IMR-90 (cell line): Measurements from ENCODE around the gene PTPRN2. TPM values are rescaled to one million over a fixed set of nuclear protein-coding genes. Genes with fewer than 3 reads are reported as not detected.

Experiments used
- ATAC-seq: fragments of 200-7000 bp; cut with Tn5 transposase; 2 replicates; pipeline ENCODE4 v1.9.1; 2020; ENCODE audit warnings: low read depth, mild to moderate bottlenecking, moderate library complexity
- BruUV-seq: library from RNA; stranded (reverse); fragments of 400-500 nt; replicated peaks from 2 replicates; lab custom pipeline; 2021; lab: Mats Ljungman, UMichigan
- CTCF ChIA-PET: fragments of 300-600 bp; formaldehyde crosslinking; extraction: SDS; loops from one replicate; lab custom pipeline; 2021; ENCODE audit warnings: antibody characterized with exemption; lab: Yijun Ruan, JAX
- POLR2A ChIA-PET: fragments of 300-600 bp; sonication (Branson Sonifier 250); formaldehyde crosslinking; loops from one replicate; lab custom pipeline; 2022; ENCODE audit warnings: antibody characterized with exemption; ENCODE audit not compliant: unreplicated experiment; lab: Charles Lee
- DNase-seq: peaks from one replicate; pipeline ENCODE4 v3.0.0; 2013
- H2AFZ ChIP-seq: replicated peaks from 2 replicates; pipeline ENCODE3; 2013; ENCODE audit warnings: low read length, mild to moderate bottlenecking; ENCODE audit not compliant: poor library complexity
- H2AK5ac ChIP-seq: 2 replicates; pipeline ENCODE4 v1.6.1; 2013; ENCODE audit warnings: low read depth, low read length, inconsistent platforms
- H2AK9ac ChIP-seq: replicated peaks from 2 replicates; pipeline ENCODE3; 2013; ENCODE audit warnings: mild to moderate bottlenecking, low read depth, low read length, moderate library complexity; ENCODE audit not compliant: poor library complexity
- H2BK120ac ChIP-seq: 2 replicates; pipeline ENCODE4 v1.6.1; 2013; ENCODE audit warnings: low read depth, low read length, inconsistent platforms
- H2BK15ac ChIP-seq: 3 replicates; pipeline ENCODE4 v1.6.1; 2013; ENCODE audit warnings: low read depth, low read length, inconsistent platforms
- H2BK20ac ChIP-seq: 2 replicates; pipeline ENCODE4 v1.6.1; 2013; ENCODE audit warnings: low read depth, mild to moderate bottlenecking, inconsistent platforms, low read length, moderate library complexity
- H2BK5ac ChIP-seq: 2 replicates; pipeline ENCODE4 v1.6.1; 2013; ENCODE audit warnings: mild to moderate bottlenecking, low read depth, low read length, inconsistent platforms; ENCODE audit not compliant: poor library complexity, severe bottlenecking
- H3K14ac ChIP-seq: replicated peaks from 2 replicates; pipeline ENCODE4 v1.6.1; 2013; ENCODE audit warnings: low read depth, low read length, inconsistent platforms
- H3K18ac ChIP-seq: 2 replicates; pipeline ENCODE4 v1.6.1; 2013; ENCODE audit warnings: low read depth, low read length, control low read depth
- H3K23ac ChIP-seq: 2 replicates; pipeline ENCODE4 v1.6.1; 2013; ENCODE audit warnings: low read depth, low read length, inconsistent platforms
- H3K27ac ChIP-seq: 2 replicates; pipeline ENCODE4 v1.5.1; 2013; ENCODE audit warnings: mild to moderate bottlenecking, control low read depth, low read length; ENCODE audit not compliant: insufficient read depth
- H3K27me3 ChIP-seq: 2 replicates; pipeline ENCODE4 v1.6.1; 2013; ENCODE audit warnings: low read length; ENCODE audit not compliant: control insufficient read depth, insufficient read depth
- H3K36me3 ChIP-seq: 2 replicates; pipeline ENCODE4 v1.6.1; 2013; ENCODE audit warnings: low read length, mixed read lengths; ENCODE audit not compliant: control insufficient read depth, insufficient read depth
- H3K4ac ChIP-seq: 2 replicates; pipeline ENCODE4 v1.6.1; 2013; ENCODE audit warnings: low read depth, low read length, inconsistent platforms
- H3K4me1 ChIP-seq: 2 replicates; pipeline ENCODE4 v1.6.1; 2013; ENCODE audit warnings: low read length, mixed read lengths; ENCODE audit not compliant: control insufficient read depth, insufficient read depth
- H3K4me2 ChIP-seq: 2 replicates; pipeline ENCODE4 v1.6.1; 2013; ENCODE audit warnings: low read depth, mild to moderate bottlenecking, control low read depth, low read length, moderate library complexity
- H3K4me3 ChIP-seq: 2 replicates; pipeline ENCODE4 v1.5.1; 2013; ENCODE audit warnings: low read depth, mild to moderate bottlenecking, control low read depth, low read length, moderate library complexity; ENCODE audit not compliant: insufficient read depth
- H3K56ac ChIP-seq: 2 replicates; pipeline ENCODE4 v1.6.1; 2013; ENCODE audit warnings: low read length, inconsistent platforms; ENCODE audit not compliant: insufficient read depth; ENCODE audit errors: extremely low read depth
- H3K79me1 ChIP-seq, 2 experiments: 2 replicates each; pipeline ENCODE4 v1.6.1; 2013; ENCODE audit warnings: low read length in 2 of 2, inconsistent platforms in 1 of 2, low read depth in 1 of 2
- H3K9ac ChIP-seq: 2 replicates; pipeline ENCODE4 v1.6.1; 2013; ENCODE audit warnings: low read depth, low read length, control low read depth
- H3K9me1 ChIP-seq: 2 replicates; pipeline ENCODE4 v1.6.1; 2013; ENCODE audit warnings: low read length, inconsistent platforms; ENCODE audit not compliant: insufficient read depth
- H3K9me3 ChIP-seq: 2 replicates; pipeline ENCODE4 v1.6.1; 2013; ENCODE audit warnings: low read length; ENCODE audit not compliant: control insufficient read depth, insufficient read depth
- H4K20me1 ChIP-seq: 2 replicates; pipeline ENCODE4 v1.6.1; 2013; ENCODE audit warnings: low read length, inconsistent platforms; ENCODE audit not compliant: insufficient read depth
- H4K5ac ChIP-seq: 2 replicates; pipeline ENCODE4 v1.6.1; 2013; ENCODE audit warnings: mild to moderate bottlenecking, low read depth, low read length, control low read depth
- H4K8ac ChIP-seq, 2 experiments: 2 replicates each; pipeline ENCODE4 v1.6.1; 2013; ENCODE audit warnings: low read depth in 2 of 2, low read length in 2 of 2, control low read depth in 1 of 2, inconsistent platforms in 1 of 2
- H4K91ac ChIP-seq: 2 replicates; pipeline ENCODE4 v1.6.1; 2013; ENCODE audit warnings: low read depth, low read length, inconsistent platforms; ENCODE audit not compliant: insufficient read depth
- BHLHE40 ChIP-seq: fragments of 150-350 bp; IDR thresholded peaks from 2 replicates; pipeline ENCODE4 v1.6.1; 2016; ENCODE audit warnings: mild to moderate bottlenecking, low read depth, low read length
- CHD1 ChIP-seq: IDR thresholded peaks from 2 replicates; pipeline ENCODE4 v1.6.1; 2012; ENCODE audit warnings: low read depth, low read length, improper control_type of control experiment
- CTCF ChIP-seq: conservative IDR thresholded peaks from 2 replicates; pipeline ENCODE4 v1.5.1; 2012; ENCODE audit warnings: mild to moderate bottlenecking, low read depth, low read length, improper control_type of control experiment
- FOS ChIP-seq: fragments of 150-350 bp; IDR thresholded peaks from 2 replicates; pipeline ENCODE4 v1.6.1; 2016; ENCODE audit warnings: low read depth, low read length
- MAFK ChIP-seq: IDR thresholded peaks from 2 replicates; pipeline ENCODE4 v1.6.1; 2012; ENCODE audit warnings: low read depth, low read length, improper control_type of control experiment
- MAZ ChIP-seq: IDR thresholded peaks from 2 replicates; pipeline ENCODE4 v1.6.1; 2012; ENCODE audit warnings: low read depth, mild to moderate bottlenecking, low read length, improper control_type of control experiment, moderate library complexity, borderline replicate concordance
- NFE2L2 ChIP-seq: fragments of 150-350 bp; IDR thresholded peaks from 2 replicates; pipeline ENCODE4 v1.6.1; 2016; ENCODE audit warnings: low read depth, mild to moderate bottlenecking, low read length
- POLR2A ChIP-seq: IDR thresholded peaks from 2 replicates; pipeline ENCODE4 v1.6.1; 2012; ENCODE audit warnings: mild to moderate bottlenecking, low read depth, low read length
- RAD21 ChIP-seq: IDR thresholded peaks from 2 replicates; pipeline ENCODE4 v1.6.1; 2012; ENCODE audit warnings: low read length, improper control_type of control experiment
- RCOR1 ChIP-seq: IDR thresholded peaks from 2 replicates; pipeline ENCODE4 v1.6.1; 2012; ENCODE audit warnings: mild to moderate bottlenecking, low read length, improper control_type of control experiment; ENCODE audit not compliant: insufficient replicate concordance
- RFX5 ChIP-seq: IDR thresholded peaks from 2 replicates; pipeline ENCODE4 v1.8.0; 2012; ENCODE audit warnings: low read depth, mild to moderate bottlenecking, low read length, moderate library complexity
- SMC3 ChIP-seq: fragments of 150-350 bp; IDR thresholded peaks from 2 replicates; pipeline ENCODE4 v1.6.1; 2016; ENCODE audit warnings: low read depth, mild to moderate bottlenecking, antibody characterized with exemption, low read length, moderate library complexity
- WGBS, 2 experiments: methylation state at CpG; one replicate each; pipeline versions ENCODE4 v1.1.5 to v1.1.7; 2013; ENCODE audit warnings: missing lambda C conversion rate in 2 of 2; ENCODE audit not compliant: insufficient read length in 1 of 2; ENCODE audit errors: extremely low coverage in 2 of 2; 5-methylcytosine and 5-hydroxymethylcytosine counted together
- dilution Hi-C: fragments of 300-500 bp; cut with HindIII; formaldehyde crosslinking; loops from one replicate; pipeline ENCODE4 v1.14.3; 2018; ENCODE audit warnings: low sequenced_read_pairs; ENCODE audit not compliant: unreplicated experiment
- in situ Hi-C: fragments of 300-500 bp; cut with MboI; formaldehyde crosslinking; loops from 3 replicates; pipeline ENCODE4 v1.14.3; 2019; ENCODE audit warnings: low sequenced_read_pairs, inconsistent platforms, mixed read lengths
- intact Hi-C: fragments of 100-400 bp; cut with micrococcal nuclease; formaldehyde crosslinking; loops from 2 replicates; pipeline ENCODE4 v1.10.0; 2022
- polyA plus RNA-seq, 3 experiments: library from polyadenylated mRNA; depleted of rRNA; stranded (reverse); fragments of >200 nt; gene quantifications; 2 replicates each; pipeline ENCODE4 v1.2.3, GENCODE V29; 2012; ENCODE audit warnings: low replicate concordance in 1 of 3
- total RNA-seq: library from RNA; depleted of rRNA; stranded (reverse); fragments of >200 nt; gene quantifications from 2 replicates; pipeline ENCODE4 v1.2.3, GENCODE V29; 2012

The PTPRN2 gene
- total and polyA plus RNA-seq, 2 of the 4 experiments (the other 2 are of a cell fraction) = 0.03 TPM; not detected in 1

GRCh38 chr7:157633465-157634185 lies 954.0 kb downstream of the PTPRN2 start:
- TF ChIP-seq RFX5 (no peak), RCOR1 (no peak), MAFK (no peak), MAZ (no peak), FOS (no peak), NFE2L2 (no peak), CTCF (no peak), POLR2A (no peak), BHLHE40 (no peak), CHD1 (no peak), RAD21 (no peak), SMC3 (no peak)
- ChIA-PET CTCF (no interaction called here), POLR2A (no interaction called here)

More at GRCh38 chr7:157633465-157634185, 954.0 kb downstream of the PTPRN2 start:
- Histone ChIP-seq H3K14ac (no peak overlapping the region), H3K4me3 (no peak overlapping the region), H3K36me3 (no peaks in the 10 kb centered on the region), H3K4me2 (no peak overlapping the region), H3K27ac (no peak overlapping the region), H3K23ac (no peak overlapping the region), H2AFZ (no peak overlapping the region), H3K79me1 (no peaks in the 10 kb centered on the region), H2BK15ac (no peak overlapping the region), H3K4me1 (no peaks in the 10 kb centered on the region), H3K18ac (no peak overlapping the region), H3K9me1 (no peaks in the 10 kb centered on the region), H2BK20ac (no peak overlapping the region), H4K8ac (no peak overlapping the region), H4K20me1 (no peaks in the 10 kb centered on the region), H2AK5ac (no peak overlapping the region), H2BK120ac (no peak overlapping the region), H4K91ac (no peak overlapping the region), H4K5ac (no peak overlapping the region), H3K9ac (no peak overlapping the region), H3K9me3 (peaks cover 30% of the 10 kb centered on the region), H2AK9ac (no peak overlapping the region), H2BK5ac (no peak overlapping the region), H3K56ac (no peak overlapping the region), H3K27me3 (no peaks in the 10 kb centered on the region), H3K4ac (no peak overlapping the region)
- WGBS, 2 experiments = 60% methylated on average over 10 of the region's 21 CpGs; no CpG with 5 or more reads in 1 of the 2 experiments
- DNase-seq (no peak), ATAC-seq (no peak)
- dilution Hi-C loops (no loop called here), intact Hi-C loops (no loop called here), in situ Hi-C loops (no loop called here)
- BruUV-seq = no TSS peak
